K562 (cell line): ENCODE measurements around the gene VARS1. TPM values are rescaled to one million over a fixed set of nuclear protein-coding genes. Genes with fewer than 3 reads are reported as not detected.

Source experiments
- CXXC5 ChIP-seq: fragments of 250-450 bp; sonication (Bioruptor Pico); IDR thresholded peaks from 2 replicates; pipeline ENCODE4 v1.8.0; 2022; ENCODE audit warnings: inconsistent platforms, mild to moderate bottlenecking, moderate library complexity
- EWSR1 ChIP-seq: fragments of 450-650 bp; IDR thresholded peaks from 2 replicates; pipeline ENCODE4 v1.6.1; 2018; ENCODE audit warnings: borderline replicate concordance, mild to moderate bottlenecking, low read depth, moderate library complexity; ENCODE audit not compliant: partially characterized antibody
- FOXK1 ChIP-seq: sonication (generic); formaldehyde crosslinking; IDR thresholded peaks from 2 replicates; pipeline ENCODE4 v1.8.0; 2022; ENCODE audit warnings: missing genetic modification reagents, mild to moderate bottlenecking, borderline replicate concordance
- GABPB2 ChIP-seq: fragments of 250-450 bp; sonication (Bioruptor Pico); conservative IDR thresholded peaks from 2 replicates; pipeline ENCODE4 v1.5.1; 2021; ENCODE audit warnings: mild to moderate bottlenecking
- HLTF ChIP-seq: fragments of 450-650 bp; IDR thresholded peaks from 2 replicates; pipeline ENCODE4 v1.6.1; 2016
- KHSRP ChIP-seq: fragments of 450-650 bp; IDR thresholded peaks from 2 replicates; pipeline ENCODE4 v1.6.1; 2017
- PHF21A ChIP-seq: fragments of 450-650 bp; IDR thresholded peaks from 2 replicates; pipeline ENCODE4 v1.6.1; 2017; ENCODE audit warnings: low read depth, borderline replicate concordance
- THRAP3 ChIP-seq: fragments of 450-650 bp; IDR thresholded peaks from 2 replicates; pipeline ENCODE4 v1.6.1; 2016; ENCODE audit warnings: mild to moderate bottlenecking, inconsistent platforms, borderline replicate concordance
- ZBTB7A ChIP-seq: IDR thresholded peaks from 2 replicates; pipeline ENCODE4 v1.6.1; 2011; ENCODE audit warnings: low read depth, mild to moderate bottlenecking, low read length, moderate library complexity, borderline replicate concordance; ENCODE audit not compliant: control insufficient read depth
- ZFP36 ChIP-seq: fragments of 150-350 bp; IDR thresholded peaks from 2 replicates; pipeline ENCODE4 v1.6.1; 2018; ENCODE audit warnings: low read length, low read depth; ENCODE audit not compliant: partially characterized antibody
- ZNF232 ChIP-seq: sonication (generic); formaldehyde crosslinking; IDR thresholded peaks from 2 replicates; pipeline ENCODE4 v1.8.0; 2022; ENCODE audit warnings: mild to moderate bottlenecking, missing genetic modification reagents
- ZNF696 ChIP-seq: fragments of 250-450 bp; sonication (Bioruptor Pico); conservative IDR thresholded peaks from 2 replicates; pipeline ENCODE4 v1.4.0; 2020; ENCODE audit warnings: mild to moderate bottlenecking, moderate library complexity
- polyA plus RNA-seq, 8 experiments: library from polyadenylated mRNA; depleted of rRNA in 4 of 8; stranded (reverse) in 5 of 8; unstranded in 3 of 8; fragments of >200 nt; fragmentation: Nextera tagmentation in 2 of 8; fragmentation: Illumina TruSeq in 1 of 8; extraction: Ambion mirVana in 2 of 8; extraction: Trizol in 1 of 8; gene quantifications; 2 replicates each; pipeline versions ENCODE4 v1.2.1 to v1.2.3, GENCODE V29; 2011 to 2014; ENCODE audit warnings: inconsistent platforms in 1 of 8, missing spikeins in 1 of 8
- total RNA-seq, 7 experiments: library from RNA; depleted of rRNA in 6 of 7; stranded (reverse); fragments of >200 nt in 6 of 7; fragmentation: Illumina TruSeq in 2 of 7; extraction: Trizol in 2 of 7; gene quantifications; 2 replicates each; pipeline versions ENCODE4 v1.2.1 to v1.2.3, GENCODE V29; 2011 to 2021; ENCODE audit warnings: low replicate concordance in 1 of 7
- TF ChIP-seq, protein P1 (sequence below): fragments of 450-650 bp; formaldehyde crosslinking; IDR thresholded peaks from 2 replicates; pipeline ENCODE4 v1.4.0; 2020; ENCODE audit warnings: mild to moderate bottlenecking, moderate library complexity
- TF ChIP-seq, protein P2 (sequence below): fragments of 250-450 bp; sonication (Bioruptor Pico); IDR thresholded peaks from 2 replicates; pipeline ENCODE4 v1.9.0; 2021; ENCODE audit warnings: mild to moderate bottlenecking, inconsistent platforms
- TF ChIP-seq, protein P3 (sequence below), 2 experiments: fragments of 150-350 bp in 1 of 2; IDR thresholded peaks; 2 replicates each; pipeline ENCODE4 v1.6.1; 2012 to 2016; ENCODE audit warnings: low read depth in 2 of 2, low read length in 2 of 2, mild to moderate bottlenecking in 1 of 2, moderate library complexity in 1 of 2
- TF ChIP-seq, protein P4 (sequence below): fragments of 250-450 bp; sonication (Bioruptor Pico); IDR thresholded peaks from 2 replicates; pipeline ENCODE4 v1.5.0; 2020; ENCODE audit warnings: mild to moderate bottlenecking, borderline replicate concordance

Gene VARS1
- total and polyA plus RNA-seq, 9 of the 15 experiments (the other 6 are each of a cell fraction or from before 2014, with no cell fraction given): 2.9 to 488 (median 130) TPM

DNA sequence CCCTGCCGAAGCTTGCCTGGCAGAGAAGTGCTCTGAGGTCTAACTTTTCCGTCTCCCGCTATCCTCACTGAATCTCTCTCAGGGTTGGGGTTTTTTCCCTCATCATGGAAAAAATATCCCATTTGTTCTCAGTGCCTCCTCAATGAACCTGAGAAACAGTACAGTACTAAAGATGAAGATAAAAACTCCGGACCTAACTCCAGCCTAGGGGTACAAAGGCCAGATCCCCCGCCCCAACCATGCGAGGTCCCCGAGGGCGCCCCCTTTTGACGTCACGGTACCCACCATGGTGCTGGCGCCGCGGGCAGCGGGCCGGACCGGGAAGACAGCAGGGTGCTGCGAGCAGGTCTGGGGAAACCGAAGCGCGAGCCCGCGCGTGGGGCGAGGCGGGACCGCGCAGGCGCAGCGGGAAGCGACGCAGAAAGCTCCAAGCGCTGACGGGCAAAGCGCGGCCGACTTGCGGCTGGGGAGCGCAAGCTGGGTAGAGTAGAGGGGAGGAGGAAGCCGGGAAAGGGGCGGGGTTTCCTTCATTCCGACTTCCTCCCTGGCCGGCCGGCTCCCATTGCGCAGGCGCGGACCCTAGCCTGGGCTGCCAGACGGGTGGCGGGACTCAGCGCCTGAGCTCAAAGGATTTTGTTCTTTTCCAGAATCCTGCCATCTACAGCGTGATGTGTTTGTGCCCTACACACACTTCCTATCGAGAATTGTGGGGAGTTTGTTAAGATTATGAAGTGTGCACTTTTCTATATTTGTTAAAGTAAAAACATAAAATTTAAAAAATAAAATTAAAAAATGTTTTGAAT, 11.1 kb upstream of the VARS1 start, which contains the start of gene LSM2 (continued):
- TF ChIP-seq, protein P1, sequence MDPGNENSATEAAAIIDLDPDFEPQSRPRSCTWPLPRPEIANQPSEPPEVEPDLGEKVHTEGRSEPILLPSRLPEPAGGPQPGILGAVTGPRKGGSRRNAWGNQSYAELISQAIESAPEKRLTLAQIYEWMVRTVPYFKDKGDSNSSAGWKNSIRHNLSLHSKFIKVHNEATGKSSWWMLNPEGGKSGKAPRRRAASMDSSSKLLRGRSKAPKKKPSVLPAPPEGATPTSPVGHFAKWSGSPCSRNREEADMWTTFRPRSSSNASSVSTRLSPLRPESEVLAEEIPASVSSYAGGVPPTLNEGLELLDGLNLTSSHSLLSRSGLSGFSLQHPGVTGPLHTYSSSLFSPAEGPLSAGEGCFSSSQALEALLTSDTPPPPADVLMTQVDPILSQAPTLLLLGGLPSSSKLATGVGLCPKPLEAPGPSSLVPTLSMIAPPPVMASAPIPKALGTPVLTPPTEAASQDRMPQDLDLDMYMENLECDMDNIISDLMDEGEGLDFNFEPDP: no peak
- TF ChIP-seq GABPB2 (CRISPR knock-in tag) (peak; percentile 80; the same call in 1 of the 2 replicates), THRAP3 (no peak), FOXK1 (0 out of 2 replicates have a peak, but pooled peaks have one; percentile 79), CXXC5 (CRISPR knock-in tag) (peak; percentile 94), ZBTB7A (peak; percentile 97), ZNF232 (peak; percentile 82; the same call in 1 of the 2 replicates), EWSR1 (no peak), HLTF (peak; percentile 76; the same call in 1 of the 2 replicates), ZNF696 (CRISPR knock-in tag) (no peak), PHF21A (peak; percentile 93), ZFP36 (no peak), KHSRP (peak; percentile 71; the same call in 1 of the 2 replicates)
- TF ChIP-seq, protein P2, sequence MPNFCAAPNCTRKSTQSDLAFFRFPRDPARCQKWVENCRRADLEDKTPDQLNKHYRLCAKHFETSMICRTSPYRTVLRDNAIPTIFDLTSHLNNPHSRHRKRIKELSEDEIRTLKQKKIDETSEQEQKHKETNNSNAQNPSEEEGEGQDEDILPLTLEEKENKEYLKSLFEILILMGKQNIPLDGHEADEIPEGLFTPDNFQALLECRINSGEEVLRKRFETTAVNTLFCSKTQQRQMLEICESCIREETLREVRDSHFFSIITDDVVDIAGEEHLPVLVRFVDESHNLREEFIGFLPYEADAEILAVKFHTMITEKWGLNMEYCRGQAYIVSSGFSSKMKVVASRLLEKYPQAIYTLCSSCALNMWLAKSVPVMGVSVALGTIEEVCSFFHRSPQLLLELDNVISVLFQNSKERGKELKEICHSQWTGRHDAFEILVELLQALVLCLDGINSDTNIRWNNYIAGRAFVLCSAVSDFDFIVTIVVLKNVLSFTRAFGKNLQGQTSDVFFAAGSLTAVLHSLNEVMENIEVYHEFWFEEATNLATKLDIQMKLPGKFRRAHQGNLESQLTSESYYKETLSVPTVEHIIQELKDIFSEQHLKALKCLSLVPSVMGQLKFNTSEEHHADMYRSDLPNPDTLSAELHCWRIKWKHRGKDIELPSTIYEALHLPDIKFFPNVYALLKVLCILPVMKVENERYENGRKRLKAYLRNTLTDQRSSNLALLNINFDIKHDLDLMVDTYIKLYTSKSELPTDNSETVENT (CRISPR knock-in tag): peak; percentile 86
- TF ChIP-seq, protein P3, sequence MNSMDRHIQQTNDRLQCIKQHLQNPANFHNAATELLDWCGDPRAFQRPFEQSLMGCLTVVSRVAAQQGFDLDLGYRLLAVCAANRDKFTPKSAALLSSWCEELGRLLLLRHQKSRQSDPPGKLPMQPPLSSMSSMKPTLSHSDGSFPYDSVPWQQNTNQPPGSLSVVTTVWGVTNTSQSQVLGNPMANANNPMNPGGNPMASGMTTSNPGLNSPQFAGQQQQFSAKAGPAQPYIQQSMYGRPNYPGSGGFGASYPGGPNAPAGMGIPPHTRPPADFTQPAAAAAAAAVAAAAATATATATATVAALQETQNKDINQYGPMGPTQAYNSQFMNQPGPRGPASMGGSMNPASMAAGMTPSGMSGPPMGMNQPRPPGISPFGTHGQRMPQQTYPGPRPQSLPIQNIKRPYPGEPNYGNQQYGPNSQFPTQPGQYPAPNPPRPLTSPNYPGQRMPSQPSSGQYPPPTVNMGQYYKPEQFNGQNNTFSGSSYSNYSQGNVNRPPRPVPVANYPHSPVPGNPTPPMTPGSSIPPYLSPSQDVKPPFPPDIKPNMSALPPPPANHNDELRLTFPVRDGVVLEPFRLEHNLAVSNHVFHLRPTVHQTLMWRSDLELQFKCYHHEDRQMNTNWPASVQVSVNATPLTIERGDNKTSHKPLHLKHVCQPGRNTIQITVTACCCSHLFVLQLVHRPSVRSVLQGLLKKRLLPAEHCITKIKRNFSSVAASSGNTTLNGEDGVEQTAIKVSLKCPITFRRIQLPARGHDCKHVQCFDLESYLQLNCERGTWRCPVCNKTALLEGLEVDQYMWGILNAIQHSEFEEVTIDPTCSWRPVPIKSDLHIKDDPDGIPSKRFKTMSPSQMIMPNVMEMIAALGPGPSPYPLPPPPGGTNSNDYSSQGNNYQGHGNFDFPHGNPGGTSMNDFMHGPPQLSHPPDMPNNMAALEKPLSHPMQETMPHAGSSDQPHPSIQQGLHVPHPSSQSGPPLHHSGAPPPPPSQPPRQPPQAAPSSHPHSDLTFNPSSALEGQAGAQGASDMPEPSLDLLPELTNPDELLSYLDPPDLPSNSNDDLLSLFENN (IDR thresholded peaks at IDR 0.05; ENCODE audit: low read depth in 2 of 2, low read length in 2 of 2): no peak; a peak in 2 of 4 replicates
- TF ChIP-seq, protein P4, sequence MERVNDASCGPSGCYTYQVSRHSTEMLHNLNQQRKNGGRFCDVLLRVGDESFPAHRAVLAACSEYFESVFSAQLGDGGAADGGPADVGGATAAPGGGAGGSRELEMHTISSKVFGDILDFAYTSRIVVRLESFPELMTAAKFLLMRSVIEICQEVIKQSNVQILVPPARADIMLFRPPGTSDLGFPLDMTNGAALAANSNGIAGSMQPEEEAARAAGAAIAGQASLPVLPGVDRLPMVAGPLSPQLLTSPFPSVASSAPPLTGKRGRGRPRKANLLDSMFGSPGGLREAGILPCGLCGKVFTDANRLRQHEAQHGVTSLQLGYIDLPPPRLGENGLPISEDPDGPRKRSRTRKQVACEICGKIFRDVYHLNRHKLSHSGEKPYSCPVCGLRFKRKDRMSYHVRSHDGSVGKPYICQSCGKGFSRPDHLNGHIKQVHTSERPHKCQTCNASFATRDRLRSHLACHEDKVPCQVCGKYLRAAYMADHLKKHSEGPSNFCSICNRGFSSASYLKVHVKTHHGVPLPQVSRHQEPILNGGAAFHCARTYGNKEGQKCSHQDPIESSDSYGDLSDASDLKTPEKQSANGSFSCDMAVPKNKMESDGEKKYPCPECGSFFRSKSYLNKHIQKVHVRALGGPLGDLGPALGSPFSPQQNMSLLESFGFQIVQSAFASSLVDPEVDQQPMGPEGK: no peak
